GM18951 (cell line): ENCODE data around the gene ZNF804A.

Experiments
- POLR2A ChIP-seq: IDR thresholded peaks from 4 replicates; pipeline ENCODE4 v1.6.1; 2011; ENCODE audit warnings: mild to moderate bottlenecking; ENCODE audit not compliant: insufficient read length, insufficient read depth; ENCODE audit errors: extremely low read depth
- in situ Hi-C: fragments of 300-500 bp; cut with MboI; formaldehyde crosslinking; loops from one replicate; pipeline ENCODE4 v1.12.0; 2022; ENCODE audit warnings: low sequenced_read_pairs, mixed read lengths, inconsistent platforms; ENCODE audit not compliant: unreplicated experiment

The ZNF804A gene

GRCh38 chr2:184765112-184765895 lies 167.0 kb downstream of the ZNF804A start:
- TF ChIP-seq POLR2A, result no peak
- in situ Hi-C loops, result no loop called here

GRCh38 chr2:184767059-184767458 lies 168.7 kb downstream of the ZNF804A start:
- in situ Hi-C loops, result no loop called here
- no peak for TF ChIP-seq POLR2A

- in situ Hi-C loops, result no loop called here
- TF ChIP-seq POLR2A, result no peak
Measured at GRCh38 chr2:184769023-184769422, 170.7 kb downstream of the ZNF804A start.

GRCh38 chr2:184769686-184770085 lies 171.4 kb downstream of the ZNF804A start:
- no peak for TF ChIP-seq POLR2A
- in situ Hi-C loops, result no loop called here

- no peak for TF ChIP-seq POLR2A
- in situ Hi-C loops, result no loop called here
Measured at GRCh38 chr2:184779777-184780176, 181.4 kb downstream of the ZNF804A start.

GRCh38 chr2:184780384-184780783 lies 182.1 kb downstream of the ZNF804A start:
- in situ Hi-C loops, result no loop called here
- TF ChIP-seq POLR2A, result no peak

- in situ Hi-C loops, result no loop called here
Measured at GRCh38 chr2:184780944-184781343, 182.6 kb downstream of the ZNF804A start.

GRCh38 chr2:184783576-184783975 lies 185.2 kb downstream of the ZNF804A start:
- in situ Hi-C loops, result no loop called here
- no peak for TF ChIP-seq POLR2A

More at GRCh38 chr2:184780944-184781343, 182.6 kb downstream of the ZNF804A start:
- TF ChIP-seq POLR2A, result no peak

GRCh38 chr2:184793176-184793575 lies 194.8 kb downstream of the ZNF804A start:
- no peak for TF ChIP-seq POLR2A
- in situ Hi-C loops, result no loop called here

- no peak for TF ChIP-seq POLR2A
- in situ Hi-C loops, result no loop called here
Measured at GRCh38 chr2:184799379-184799778, 201.1 kb downstream of the ZNF804A start.

GRCh38 chr2:184814421-184814820 lies 216.1 kb downstream of the ZNF804A start:
- TF ChIP-seq POLR2A, result no peak
- in situ Hi-C loops, result no loop called here

GRCh38 chr2:184815824-184816223 lies 217.5 kb downstream of the ZNF804A start:
- TF ChIP-seq POLR2A, result no peak
- in situ Hi-C loops, result no loop called here

- in situ Hi-C loops, result no loop called here
- no peak for TF ChIP-seq POLR2A
Measured at GRCh38 chr2:184824597-184824996, 226.3 kb downstream of the ZNF804A start.

- no peak for TF ChIP-seq POLR2A
- in situ Hi-C loops, result no loop called here
Measured at GRCh38 chr2:184830531-184830930, 232.2 kb downstream of the ZNF804A start.
